IMR-90 (cell line): ENCODE results near the gene GSTM1. TPM values are rescaled to one million over a fixed set of nuclear protein-coding genes. Genes with fewer than 3 reads are reported as not detected.
A peak's percentile ranks its signal among the peaks of the same experiment; 100 is the strongest.

Source experiments
- ATAC-seq: fragments of 200-7000 bp; cut with Tn5 transposase; 2 replicates; pipeline ENCODE4 v1.9.1; 2020; ENCODE audit warnings: low read depth, mild to moderate bottlenecking, moderate library complexity
- BruUV-seq: library from RNA; stranded (reverse); fragments of 400-500 nt; replicated peaks from 2 replicates; lab custom pipeline; 2021; lab: Mats Ljungman, UMichigan
- CTCF ChIA-PET: fragments of 300-600 bp; formaldehyde crosslinking; extraction: SDS; loops from one replicate; lab custom pipeline; 2021; ENCODE audit warnings: antibody characterized with exemption; lab: Yijun Ruan, JAX
- POLR2A ChIA-PET: fragments of 300-600 bp; sonication (Branson Sonifier 250); formaldehyde crosslinking; loops from one replicate; lab custom pipeline; 2022; ENCODE audit warnings: antibody characterized with exemption; ENCODE audit not compliant: unreplicated experiment; lab: Charles Lee
- DNase-seq: peaks from one replicate; pipeline ENCODE4 v3.0.0; 2013
- H2AFZ ChIP-seq: replicated peaks from 2 replicates; pipeline ENCODE3; 2013; ENCODE audit warnings: low read length, mild to moderate bottlenecking; ENCODE audit not compliant: poor library complexity
- H2AK5ac ChIP-seq: 2 replicates; pipeline ENCODE4 v1.6.1; 2013; ENCODE audit warnings: low read depth, low read length, inconsistent platforms
- H2AK9ac ChIP-seq: replicated peaks from 2 replicates; pipeline ENCODE3; 2013; ENCODE audit warnings: mild to moderate bottlenecking, low read depth, low read length, moderate library complexity; ENCODE audit not compliant: poor library complexity
- H2BK120ac ChIP-seq: 2 replicates; pipeline ENCODE4 v1.6.1; 2013; ENCODE audit warnings: low read depth, low read length, inconsistent platforms
- H2BK15ac ChIP-seq: 3 replicates; pipeline ENCODE4 v1.6.1; 2013; ENCODE audit warnings: low read depth, low read length, inconsistent platforms
- H2BK20ac ChIP-seq: 2 replicates; pipeline ENCODE4 v1.6.1; 2013; ENCODE audit warnings: low read depth, mild to moderate bottlenecking, inconsistent platforms, low read length, moderate library complexity
- H2BK5ac ChIP-seq: 2 replicates; pipeline ENCODE4 v1.6.1; 2013; ENCODE audit warnings: mild to moderate bottlenecking, low read depth, low read length, inconsistent platforms; ENCODE audit not compliant: poor library complexity, severe bottlenecking
- H3K14ac ChIP-seq: replicated peaks from 2 replicates; pipeline ENCODE4 v1.6.1; 2013; ENCODE audit warnings: low read depth, low read length, inconsistent platforms
- H3K18ac ChIP-seq: 2 replicates; pipeline ENCODE4 v1.6.1; 2013; ENCODE audit warnings: low read depth, low read length, control low read depth
- H3K23ac ChIP-seq: 2 replicates; pipeline ENCODE4 v1.6.1; 2013; ENCODE audit warnings: low read depth, low read length, inconsistent platforms
- H3K27ac ChIP-seq: 2 replicates; pipeline ENCODE4 v1.5.1; 2013; ENCODE audit warnings: mild to moderate bottlenecking, control low read depth, low read length; ENCODE audit not compliant: insufficient read depth
- H3K27me3 ChIP-seq: 2 replicates; pipeline ENCODE4 v1.6.1; 2013; ENCODE audit warnings: low read length; ENCODE audit not compliant: control insufficient read depth, insufficient read depth
- H3K36me3 ChIP-seq: 2 replicates; pipeline ENCODE4 v1.6.1; 2013; ENCODE audit warnings: low read length, mixed read lengths; ENCODE audit not compliant: control insufficient read depth, insufficient read depth
- H3K4ac ChIP-seq: 2 replicates; pipeline ENCODE4 v1.6.1; 2013; ENCODE audit warnings: low read depth, low read length, inconsistent platforms
- H3K4me1 ChIP-seq: 2 replicates; pipeline ENCODE4 v1.6.1; 2013; ENCODE audit warnings: low read length, mixed read lengths; ENCODE audit not compliant: control insufficient read depth, insufficient read depth
- H3K4me2 ChIP-seq: 2 replicates; pipeline ENCODE4 v1.6.1; 2013; ENCODE audit warnings: low read depth, mild to moderate bottlenecking, control low read depth, low read length, moderate library complexity
- H3K4me3 ChIP-seq: 2 replicates; pipeline ENCODE4 v1.5.1; 2013; ENCODE audit warnings: low read depth, mild to moderate bottlenecking, control low read depth, low read length, moderate library complexity; ENCODE audit not compliant: insufficient read depth
- H3K56ac ChIP-seq: 2 replicates; pipeline ENCODE4 v1.6.1; 2013; ENCODE audit warnings: low read length, inconsistent platforms; ENCODE audit not compliant: insufficient read depth; ENCODE audit errors: extremely low read depth
- H3K79me1 ChIP-seq, 2 experiments: 2 replicates each; pipeline ENCODE4 v1.6.1; 2013; ENCODE audit warnings: low read length in 2 of 2, inconsistent platforms in 1 of 2, low read depth in 1 of 2
- H3K9ac ChIP-seq: 2 replicates; pipeline ENCODE4 v1.6.1; 2013; ENCODE audit warnings: low read depth, low read length, control low read depth
- H3K9me1 ChIP-seq: 2 replicates; pipeline ENCODE4 v1.6.1; 2013; ENCODE audit warnings: low read length, inconsistent platforms; ENCODE audit not compliant: insufficient read depth
- H3K9me3 ChIP-seq: 2 replicates; pipeline ENCODE4 v1.6.1; 2013; ENCODE audit warnings: low read length; ENCODE audit not compliant: control insufficient read depth, insufficient read depth
- H4K20me1 ChIP-seq: 2 replicates; pipeline ENCODE4 v1.6.1; 2013; ENCODE audit warnings: low read length, inconsistent platforms; ENCODE audit not compliant: insufficient read depth
- H4K5ac ChIP-seq: 2 replicates; pipeline ENCODE4 v1.6.1; 2013; ENCODE audit warnings: mild to moderate bottlenecking, low read depth, low read length, control low read depth
- H4K8ac ChIP-seq, 2 experiments: 2 replicates each; pipeline ENCODE4 v1.6.1; 2013; ENCODE audit warnings: low read depth in 2 of 2, low read length in 2 of 2, control low read depth in 1 of 2, inconsistent platforms in 1 of 2
- H4K91ac ChIP-seq: 2 replicates; pipeline ENCODE4 v1.6.1; 2013; ENCODE audit warnings: low read depth, low read length, inconsistent platforms; ENCODE audit not compliant: insufficient read depth
- CHD1 ChIP-seq: IDR thresholded peaks from 2 replicates; pipeline ENCODE4 v1.6.1; 2012; ENCODE audit warnings: low read depth, low read length, improper control_type of control experiment
- CTCF ChIP-seq: conservative IDR thresholded peaks from 2 replicates; pipeline ENCODE4 v1.5.1; 2012; ENCODE audit warnings: mild to moderate bottlenecking, low read depth, low read length, improper control_type of control experiment
- ELK1 ChIP-seq: fragments of 150-350 bp; IDR thresholded peaks from 2 replicates; pipeline ENCODE4 v1.6.1; 2016; ENCODE audit warnings: low read depth, mild to moderate bottlenecking, low read length, moderate library complexity, borderline replicate concordance
- MAFK ChIP-seq: IDR thresholded peaks from 2 replicates; pipeline ENCODE4 v1.6.1; 2012; ENCODE audit warnings: low read depth, low read length, improper control_type of control experiment
- NFE2L2 ChIP-seq: fragments of 150-350 bp; IDR thresholded peaks from 2 replicates; pipeline ENCODE4 v1.6.1; 2016; ENCODE audit warnings: low read depth, mild to moderate bottlenecking, low read length
- POLR2A ChIP-seq: IDR thresholded peaks from 2 replicates; pipeline ENCODE4 v1.6.1; 2012; ENCODE audit warnings: mild to moderate bottlenecking, low read depth, low read length
- USF2 ChIP-seq: fragments of 150-350 bp; IDR thresholded peaks from 2 replicates; pipeline ENCODE4 v1.6.1; 2017; ENCODE audit warnings: mild to moderate bottlenecking, antibody characterized with exemption, low read length, low read depth
- WGBS, 2 experiments: methylation state at CpG; one replicate each; pipeline versions ENCODE4 v1.1.5 to v1.1.7; 2013; ENCODE audit warnings: missing lambda C conversion rate in 2 of 2; ENCODE audit not compliant: insufficient read length in 1 of 2; ENCODE audit errors: extremely low coverage in 2 of 2; 5-methylcytosine and 5-hydroxymethylcytosine counted together
- dilution Hi-C: fragments of 300-500 bp; cut with HindIII; formaldehyde crosslinking; loops from one replicate; pipeline ENCODE4 v1.14.3; 2018; ENCODE audit warnings: low sequenced_read_pairs; ENCODE audit not compliant: unreplicated experiment
- in situ Hi-C: fragments of 300-500 bp; cut with MboI; formaldehyde crosslinking; loops from 3 replicates; pipeline ENCODE4 v1.14.3; 2019; ENCODE audit warnings: low sequenced_read_pairs, inconsistent platforms, mixed read lengths
- intact Hi-C: fragments of 100-400 bp; cut with micrococcal nuclease; formaldehyde crosslinking; loops from 2 replicates; pipeline ENCODE4 v1.10.0; 2022
- polyA plus RNA-seq, 3 experiments: library from polyadenylated mRNA; depleted of rRNA; stranded (reverse); fragments of >200 nt; gene quantifications; 2 replicates each; pipeline ENCODE4 v1.2.3, GENCODE V29; 2012; ENCODE audit warnings: low replicate concordance in 1 of 3
- total RNA-seq: library from RNA; depleted of rRNA; stranded (reverse); fragments of >200 nt; gene quantifications from 2 replicates; pipeline ENCODE4 v1.2.3, GENCODE V29; 2012

Gene GSTM1
- total and polyA plus RNA-seq, 2 of the 4 experiments (the other 2 are of a cell fraction), result not detected

- H3K14ac ChIP-seq, result no peak overlapping the region
- H4K5ac ChIP-seq, result no peak overlapping the region
- H3K36me3 ChIP-seq, result no peaks in the 10 kb centered on the region
- TF ChIP-seq CHD1 (no peak), ELK1 (no peak), POLR2A (no peak), CTCF (no peak), NFE2L2 (no peak), MAFK (no peak), USF2 (no peak)
- ChIA-PET POLR2A (no interaction called here), CTCF (interaction anchor here (0.9 to 3.9 kb wide), 9 partner anchors 27 to 343 kb away, joined by 3 to 63 read pairs (median 5); partner anchors contain the start of genes AHCYL1 and GNAI3)
- 57% methylated on average over 1 of the region's 2 CpGs; no CpG with 5 or more reads in 1 of the 2 experiments for WGBS, 2 experiments
- intact Hi-C loops, result no loop called here
- H3K23ac ChIP-seq, result no peak overlapping the region
- 0 out of 2 replicates have a peak overlapping the region, but pooled peaks have one; percentile 6 for H2BK20ac ChIP-seq
- H3K18ac ChIP-seq, result no peak overlapping the region
- peaks cover 4% of the 10 kb centered on the region for H3K9me1 ChIP-seq
- peak overlapping the region; percentile 22; the same call in 1 of the 2 replicates for H2BK120ac ChIP-seq
- no peak overlapping the region for H2BK15ac ChIP-seq
- peaks cover 16% of the 10 kb centered on the region for H3K4me1 ChIP-seq
- in situ Hi-C loops, result loop anchor here (5.0 to 10.0 kb wide), 3 partner anchors 131 to 341 kb away; partner anchors contain the start of genes AHCYL1 and CSF1
- no peaks in the 10 kb centered on the region for H3K27me3 ChIP-seq
- H2BK5ac ChIP-seq, result no peak overlapping the region
- no peak overlapping the region for H3K4me2 ChIP-seq
- H4K8ac ChIP-seq, result no peak overlapping the region
- no peak overlapping the region for H3K9ac ChIP-seq
- H4K20me1 ChIP-seq, result no peaks in the 10 kb centered on the region
- no peak overlapping the region for H3K27ac ChIP-seq
- no peak for ATAC-seq
- no peaks in the 10 kb centered on the region; the same call in 1 of the 2 replicates for H3K9me3 ChIP-seq
- H2AK9ac ChIP-seq, result no peak overlapping the region
- H2AFZ ChIP-seq, result no peak overlapping the region
- DNase-seq, result no peak
- H3K4ac ChIP-seq, result peak overlapping the region; percentile 8; the same call in 1 of the 2 replicates
- dilution Hi-C loops, result no loop called here
- H3K56ac ChIP-seq, result no peak overlapping the region
- H3K79me1 ChIP-seq, result no peaks in the 10 kb centered on the region
- H4K91ac ChIP-seq, result no peak overlapping the region
- H3K4me3 ChIP-seq, result no peak overlapping the region
- BruUV-seq, result no TSS peak
- peak overlapping the region; percentile 38 for H2AK5ac ChIP-seq
Measured at GRCh38 chr1:109641078-109641740, 46.4 kb upstream of the GSTM1 start.
